Activated naive CD4-positive, alpha-beta T cell treated with anti-CD3 and anti-CD28 coated beads, Interleukin-2, amount 50 U/mL, for 24 hours (primary cell): ENCODE results near the gene MAN1A1.

Source experiments
- H3K27ac Mint-ChIP-seq: one replicate; pipeline ENCODE4 v1.8.0; 2021; ENCODE audit warnings: mild to moderate bottlenecking, mixed read lengths
- H3K27me3 Mint-ChIP-seq: one replicate; pipeline ENCODE4 v1.8.0; 2021; ENCODE audit warnings: mixed read lengths
- H3K36me3 Mint-ChIP-seq: one replicate; pipeline ENCODE4 v1.8.0; 2021; ENCODE audit warnings: mixed read lengths
- H3K4me1 Mint-ChIP-seq: one replicate; pipeline ENCODE4 v1.8.0; 2021; ENCODE audit warnings: mixed read lengths
- H3K4me3 Mint-ChIP-seq: one replicate; pipeline ENCODE4 v1.8.0; 2021; ENCODE audit warnings: mild to moderate bottlenecking, mixed read lengths
- H3K9me3 Mint-ChIP-seq: one replicate; pipeline ENCODE4 v1.8.0; 2021; ENCODE audit warnings: mixed read lengths

The MAN1A1 gene

GRCh38 chr6:119322715-119323350 lies 26.7 kb downstream of the MAN1A1 start:
- H3K27ac Mint-ChIP-seq = peak overlapping the region; percentile 53
- no peaks in the 10 kb centered on the region for H3K9me3 Mint-ChIP-seq
- peaks cover 1% of the 10 kb centered on the region for H3K36me3 Mint-ChIP-seq
- H3K27me3 Mint-ChIP-seq = no peaks in the 10 kb centered on the region
- H3K4me3 Mint-ChIP-seq = no peak overlapping the region
- H3K4me1 Mint-ChIP-seq = peaks cover 23% of the 10 kb centered on the region

GRCh38 chr6:119322034-119322433 lies 27.5 kb downstream of the MAN1A1 start:
- Mint-ChIP-seq H3K27me3 (no peaks in the 10 kb centered on the region), H3K4me1 (peaks cover 23% of the 10 kb centered on the region), H3K36me3 (peaks cover 1% of the 10 kb centered on the region), H3K27ac (no peak overlapping the region), H3K9me3 (no peaks in the 10 kb centered on the region), H3K4me3 (no peak overlapping the region)

GRCh38 chr6:119319694-119320093 lies 29.9 kb downstream of the MAN1A1 start:
- Mint-ChIP-seq H3K27me3 (no peaks in the 10 kb centered on the region), H3K9me3 (no peaks in the 10 kb centered on the region), H3K36me3 (peaks cover 1% of the 10 kb centered on the region), H3K4me3 (no peak overlapping the region), H3K4me1 (peaks cover 36% of the 10 kb centered on the region), H3K27ac (no peak overlapping the region)

GRCh38 chr6:119318730-119319129 lies 30.8 kb downstream of the MAN1A1 start:
- no peak overlapping the region for H3K4me3 Mint-ChIP-seq
- H3K27ac Mint-ChIP-seq = no peak overlapping the region
- no peaks in the 10 kb centered on the region for H3K9me3 Mint-ChIP-seq
- H3K27me3 Mint-ChIP-seq = no peaks in the 10 kb centered on the region
- peaks cover 1% of the 10 kb centered on the region for H3K36me3 Mint-ChIP-seq
- H3K4me1 Mint-ChIP-seq = peaks cover 43% of the 10 kb centered on the region

- Mint-ChIP-seq H3K4me3 (no peak overlapping the region), H3K9me3 (no peaks in the 10 kb centered on the region), H3K36me3 (peaks cover 1% of the 10 kb centered on the region), H3K4me1 (peaks cover 43% of the 10 kb centered on the region), H3K27ac (no peak overlapping the region), H3K27me3 (no peaks in the 10 kb centered on the region)
Measured at GRCh38 chr6:119318176-119318575, 31.4 kb downstream of the MAN1A1 start.

GRCh38 chr6:119317007-119317406 lies 32.6 kb downstream of the MAN1A1 start:
- Mint-ChIP-seq H3K4me1 (peaks cover 43% of the 10 kb centered on the region), H3K36me3 (peaks cover 1% of the 10 kb centered on the region), H3K27ac (no peak overlapping the region), H3K27me3 (no peaks in the 10 kb centered on the region), H3K9me3 (no peaks in the 10 kb centered on the region), H3K4me3 (no peak overlapping the region)

- Mint-ChIP-seq H3K9me3 (no peaks in the 10 kb centered on the region), H3K4me3 (peak overlapping the region; percentile 23), H3K27ac (peak overlapping the region; percentile 43), H3K36me3 (peaks cover 4% of the 10 kb centered on the region), H3K27me3 (no peaks in the 10 kb centered on the region), H3K4me1 (peaks cover 45% of the 10 kb centered on the region)
Measured at GRCh38 chr6:119314885-119315272, 34.7 kb downstream of the MAN1A1 start.

GRCh38 chr6:119313937-119314884 lies 35.4 kb downstream of the MAN1A1 start:
- Mint-ChIP-seq H3K4me1 (peaks cover 45% of the 10 kb centered on the region), H3K27ac (peak overlapping the region; percentile 43), H3K9me3 (no peaks in the 10 kb centered on the region), H3K36me3 (peaks cover 3% of the 10 kb centered on the region), H3K27me3 (no peaks in the 10 kb centered on the region), H3K4me3 (peak overlapping the region; percentile 23)

GRCh38 chr6:119312875-119313338 lies 36.7 kb downstream of the MAN1A1 start:
- H3K36me3 Mint-ChIP-seq = peaks cover 3% of the 10 kb centered on the region
- peak overlapping the region; percentile 62 for H3K4me3 Mint-ChIP-seq

GRCh38 chr6:119312441-119312840 lies 37.1 kb downstream of the MAN1A1 start:
- Mint-ChIP-seq H3K4me3 (no peak overlapping the region), H3K9me3 (no peaks in the 10 kb centered on the region), H3K4me1 (peaks cover 48% of the 10 kb centered on the region), H3K36me3 (peaks cover 3% of the 10 kb centered on the region), H3K27ac (peak overlapping the region; percentile 64), H3K27me3 (no peaks in the 10 kb centered on the region)

More at GRCh38 chr6:119312875-119313338, 36.7 kb downstream of the MAN1A1 start:
- peaks cover 47% of the 10 kb centered on the region for H3K4me1 Mint-ChIP-seq
- no peaks in the 10 kb centered on the region for H3K9me3 Mint-ChIP-seq
- no peaks in the 10 kb centered on the region for H3K27me3 Mint-ChIP-seq
- peak overlapping the region; percentile 63 for H3K27ac Mint-ChIP-seq

GRCh38 chr6:119311514-119312142 lies 37.9 kb downstream of the MAN1A1 start:
- Mint-ChIP-seq H3K9me3 (no peaks in the 10 kb centered on the region), H3K36me3 (peaks cover 3% of the 10 kb centered on the region), H3K27me3 (no peaks in the 10 kb centered on the region), H3K4me3 (no peak overlapping the region), H3K4me1 (peaks cover 48% of the 10 kb centered on the region), H3K27ac (no peak overlapping the region)

- no peak overlapping the region for H3K27ac Mint-ChIP-seq
- H3K27me3 Mint-ChIP-seq = no peaks in the 10 kb centered on the region
- H3K4me1 Mint-ChIP-seq = peaks cover 44% of the 10 kb centered on the region
- H3K9me3 Mint-ChIP-seq = no peaks in the 10 kb centered on the region
- H3K36me3 Mint-ChIP-seq = peaks cover 3% of the 10 kb centered on the region
- no peak overlapping the region for H3K4me3 Mint-ChIP-seq
Measured at GRCh38 chr6:119310486-119311036, 39.0 kb downstream of the MAN1A1 start.

- peaks cover 3% of the 10 kb centered on the region for H3K36me3 Mint-ChIP-seq
- no peak overlapping the region for H3K27ac Mint-ChIP-seq
- peaks cover 30% of the 10 kb centered on the region for H3K4me1 Mint-ChIP-seq
- H3K27me3 Mint-ChIP-seq = no peaks in the 10 kb centered on the region
- H3K4me3 Mint-ChIP-seq = no peak overlapping the region
- H3K9me3 Mint-ChIP-seq = no peaks in the 10 kb centered on the region
Measured at GRCh38 chr6:119308991-119309657, 40.4 kb downstream of the MAN1A1 start.

- Mint-ChIP-seq H3K4me3 (no peak overlapping the region), H3K27ac (peak overlapping the region; percentile 26), H3K27me3 (no peaks in the 10 kb centered on the region), H3K9me3 (no peaks in the 10 kb centered on the region), H3K36me3 (peaks cover 3% of the 10 kb centered on the region), H3K4me1 (peaks cover 19% of the 10 kb centered on the region)
Measured at GRCh38 chr6:119308048-119308570, 41.5 kb downstream of the MAN1A1 start.

GRCh38 chr6:119307056-119307455 lies 42.5 kb downstream of the MAN1A1 start:
- no peak overlapping the region for H3K4me3 Mint-ChIP-seq
- H3K4me1 Mint-ChIP-seq = peaks cover 9% of the 10 kb centered on the region
- peaks cover 3% of the 10 kb centered on the region for H3K36me3 Mint-ChIP-seq
- no peak overlapping the region for H3K27ac Mint-ChIP-seq
- no peaks in the 10 kb centered on the region for H3K27me3 Mint-ChIP-seq
- no peaks in the 10 kb centered on the region for H3K9me3 Mint-ChIP-seq
